ENCODE data around the gene TOLLIP.

The TOLLIP gene

GRCh38 chr11:1232021-1232882 is 77.2 kb downstream of the TOLLIP start:
- H3K4me1 ChIP-seq (ENCODE audit: control insufficient read depth, insufficient read depth, low read length): no peaks in the 10 kb centered on the region
- H3K27ac ChIP-seq (ENCODE audit: extremely low read depth, low read depth, low read length): no peak overlapping the region
- H3K36me3 ChIP-seq (ENCODE audit: control insufficient read depth in 2 of 2, insufficient read depth in 1 of 2, low read length in 2 of 2): no peaks in the 10 kb centered on the region
- H3K9me3 ChIP-seq (ENCODE audit: control insufficient read depth, insufficient read depth, low read depth, low read length): no peaks in the 10 kb centered on the region
- POLR2A ChIA-PET: no interaction called here
- H3K4me3 ChIP-seq (ENCODE audit: low read depth, low read length): no peak overlapping the region
- CTCF ChIA-PET: no interaction called here
- TF ChIP-seq INSM2 (tag by site-specific recombination; IDR thresholded peaks at IDR 0.05): no peak
- no peak for TF ChIP-seq ZNF175 (tag by site-specific recombination; IDR thresholded peaks at IDR 0.05)
- no peak for TF ChIP-seq ZNF214 (tag by site-specific recombination; IDR thresholded peaks at IDR 0.05; ENCODE audit: borderline replicate concordance)
- TF ChIP-seq ZNF843 (tag by site-specific recombination; IDR thresholded peaks at IDR 0.05): no peak
- TF ChIP-seq TCF7L2 (IDR thresholded peaks at IDR 0.05; ENCODE audit: borderline replicate concordance, low read depth, low read length): no peak
- TF ChIP-seq ZBTB20 (tag by site-specific recombination; IDR thresholded peaks at IDR 0.05): no peak
- TF ChIP-seq ZNF423 (tag by site-specific recombination; IDR thresholded peaks at IDR 0.05): no peak
- TF ChIP-seq ZNF10 (tag by site-specific recombination; IDR thresholded peaks at IDR 0.05): no peak
- TF ChIP-seq ZNF473 (tag by site-specific recombination; IDR thresholded peaks at IDR 0.05): no peak
- no peak for TF ChIP-seq KLF16 (tag by site-specific recombination; IDR thresholded peaks at IDR 0.05)
- no peak for TF ChIP-seq ZNF48 (tag by site-specific recombination; IDR thresholded peaks at IDR 0.05)
- TF ChIP-seq ZNF112 (tag by site-specific recombination; IDR thresholded peaks at IDR 0.05): no peak
- TF ChIP-seq ZNF521 (tag by site-specific recombination; IDR thresholded peaks at IDR 0.05): no peak
- TF ChIP-seq ZNF266 (tag by site-specific recombination; IDR thresholded peaks at IDR 0.05; ENCODE audit: low read depth): no peak
- no peak for TF ChIP-seq ZNF513 (tag by site-specific recombination; IDR thresholded peaks at IDR 0.05)
- TF ChIP-seq CTCF (tag by site-specific recombination; IDR thresholded peaks at IDR 0.05): no peak
- no peak for TF ChIP-seq ZBTB17 (tag by site-specific recombination; IDR thresholded peaks at IDR 0.05)

- Histone ChIP-seq H3K4me3 (ENCODE audit: low read depth, low read length) (no peak overlapping the region), H3K9me3 (ENCODE audit: control insufficient read depth, insufficient read depth, low read depth, low read length) (no peaks in the 10 kb centered on the region), H3K27ac (ENCODE audit: extremely low read depth, low read depth, low read length) (no peak overlapping the region), H3K36me3 (ENCODE audit: control insufficient read depth in 2 of 2, insufficient read depth in 1 of 2, low read length in 2 of 2) (no peaks in the 10 kb centered on the region), H3K4me1 (ENCODE audit: control insufficient read depth, insufficient read depth, low read length) (no peaks in the 10 kb centered on the region)
- ChIA-PET CTCF (interaction anchor here (0.7 kb wide), 1 partner anchor 43 kb away, joined by 3 read pairs; no protein-coding TSS in a partner anchor), POLR2A (no interaction called here)
- TF ChIP-seq ZNF660 (tag by site-specific recombination; IDR thresholded peaks at IDR 0.05): no peak
- peak; percentile 15; the same call in 1 of the 2 replicates for TF ChIP-seq GLIS1 (tag by site-specific recombination; IDR thresholded peaks at IDR 0.05)
- no peak for TF ChIP-seq PRDM1 (tag by site-specific recombination; IDR thresholded peaks at IDR 0.05)
- no peak for TF ChIP-seq KLF1 (tag by site-specific recombination; IDR thresholded peaks at IDR 0.05)
- TF ChIP-seq ZNF221 (tag by site-specific recombination; IDR thresholded peaks at IDR 0.05; ENCODE audit: borderline replicate concordance): no peak
- TF ChIP-seq ZNF214 (tag by site-specific recombination; IDR thresholded peaks at IDR 0.05; ENCODE audit: borderline replicate concordance): no peak
- no peak for TF ChIP-seq ZBTB21 (tag by site-specific recombination; IDR thresholded peaks at IDR 0.05)
- TF ChIP-seq ZNF629 (tag by site-specific recombination; IDR thresholded peaks at IDR 0.05): no peak
- no peak for TF ChIP-seq GFI1B (tag by site-specific recombination; IDR thresholded peaks at IDR 0.05)
- peak; percentile 48 for TF ChIP-seq ZIC2 (tag by site-specific recombination; IDR thresholded peaks at IDR 0.05)
- TF ChIP-seq PRDM6 (tag by site-specific recombination; IDR thresholded peaks at IDR 0.05): no peak
Measured at GRCh38 chr11:1231396-1232020, 77.9 kb downstream of the TOLLIP start.

Data from HEK293 (cell line).